ENCODE measurements around the gene ZNF827.

The ZNF827 gene

DNA sequence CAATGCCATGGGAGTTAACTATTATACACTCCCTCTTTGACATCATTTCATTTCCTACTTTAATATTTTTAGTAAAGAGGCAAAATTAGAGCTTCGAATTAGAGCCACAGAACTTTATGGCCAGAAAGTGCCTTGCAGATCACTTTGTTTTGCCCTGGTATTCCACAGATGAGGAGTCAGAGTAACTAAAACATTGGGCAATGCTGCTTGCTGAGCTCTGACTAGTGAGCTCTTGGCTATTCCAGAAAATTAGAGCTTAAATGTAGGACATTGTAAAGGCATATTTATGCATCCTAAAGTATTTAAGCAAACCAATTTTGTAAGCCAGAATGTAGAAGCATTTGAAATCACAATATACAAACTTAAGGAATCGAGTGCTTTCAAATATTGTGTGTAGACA is 6.3 kb upstream of the ZNF827 start:
- no peak overlapping the region for H3K4me3 ChIP-seq (ENCODE audit: low read length)
- H3K36me3 ChIP-seq (ENCODE audit: insufficient read depth, low read depth, low read length): no peaks in the 10 kb centered on the region
- H3K27me3 ChIP-seq (ENCODE audit: insufficient read depth, low read length): 0 out of 2 replicates have a peak, but pooled peaks cover 4% of the 10 kb centered on the region
- H3K9ac ChIP-seq (ENCODE audit: low read depth, low read length): no peak overlapping the region
- no peak overlapping the region for H3K27ac ChIP-seq (ENCODE audit: low read length)
- H3K4me1 ChIP-seq (ENCODE audit: insufficient read depth, low read length): no peaks in the 10 kb centered on the region; the same call in 1 of the 2 replicates
- H3K9me3 ChIP-seq (ENCODE audit: insufficient read depth, low read depth, low read length): no peaks in the 10 kb centered on the region

DNA sequence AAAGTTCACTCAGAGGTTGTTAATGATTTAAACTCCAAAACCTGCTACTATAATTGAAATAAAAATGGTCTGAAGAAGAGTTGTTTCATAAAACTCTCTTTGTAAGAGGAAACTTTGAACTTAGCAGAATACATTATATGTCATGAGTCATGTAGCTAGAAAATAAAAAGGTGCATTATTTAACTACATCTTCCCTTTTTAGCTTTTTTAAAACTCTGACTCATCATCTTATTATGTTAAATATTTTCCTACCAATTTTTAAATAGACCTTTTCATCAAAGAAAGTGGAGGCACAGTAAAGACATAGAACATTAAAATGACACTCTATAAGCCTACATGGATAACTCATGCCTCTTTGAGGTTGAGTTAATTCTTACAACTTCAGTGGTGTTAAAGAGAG is 1.2 kb upstream of the ZNF827 start:
- Histone ChIP-seq H3K36me3 (ENCODE audit: insufficient read depth, low read depth, low read length) (no peaks in the 10 kb centered on the region), H3K27me3 (ENCODE audit: insufficient read depth, low read length) (no peaks in the 10 kb centered on the region), H3K9me3 (ENCODE audit: insufficient read depth, low read depth, low read length) (no peaks in the 10 kb centered on the region), H3K9ac (ENCODE audit: low read depth, low read length) (no peak overlapping the region), H3K4me1 (ENCODE audit: insufficient read depth, low read length) (peaks cover 15% of the 10 kb centered on the region), H3K27ac (ENCODE audit: low read length) (no peak overlapping the region), H3K4me3 (ENCODE audit: low read length) (0 out of 2 replicates have a peak overlapping the region, but pooled peaks have one; percentile 98)

DNA sequence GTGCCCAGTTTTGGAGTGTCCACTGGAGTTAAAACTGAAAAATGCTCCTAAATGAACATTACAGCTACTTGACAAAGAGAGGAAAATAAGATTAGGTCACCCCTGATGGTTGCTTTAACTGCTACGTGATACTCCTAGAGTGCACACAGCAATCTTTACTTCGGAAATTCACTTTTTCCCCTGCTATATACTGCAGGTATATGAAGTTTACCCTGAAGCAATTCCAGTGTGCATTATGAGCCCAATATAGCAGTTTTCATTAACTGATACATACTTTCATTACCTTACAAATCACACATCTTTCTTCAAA is 773 bp upstream of the ZNF827 start:
- peak overlapping the region; percentile 97; the same call in 1 of the 2 replicates for H3K9ac ChIP-seq (ENCODE audit: low read depth, low read length)
- no peak overlapping the region for H3K27ac ChIP-seq (ENCODE audit: low read length)
- H3K27me3 ChIP-seq (ENCODE audit: insufficient read depth, low read length): no peaks in the 10 kb centered on the region
- no peaks in the 10 kb centered on the region for H3K9me3 ChIP-seq (ENCODE audit: insufficient read depth, low read depth, low read length)
- H3K4me1 ChIP-seq (ENCODE audit: insufficient read depth, low read length): peaks cover 20% of the 10 kb centered on the region
- peak overlapping the region; percentile 98 for H3K4me3 ChIP-seq (ENCODE audit: low read length)
- H3K36me3 ChIP-seq (ENCODE audit: insufficient read depth, low read depth, low read length): no peaks in the 10 kb centered on the region

- Histone ChIP-seq H3K9ac (ENCODE audit: low read depth, low read length) (peak overlapping the region; percentile 97), H3K4me1 (ENCODE audit: insufficient read depth, low read length) (peaks cover 27% of the 10 kb centered on the region), H3K36me3 (ENCODE audit: insufficient read depth, low read depth, low read length) (no peaks in the 10 kb centered on the region), H3K4me3 (ENCODE audit: low read length) (peak overlapping the region; percentile 98), H3K27ac (ENCODE audit: low read length) (peak overlapping the region; percentile 83), H3K9me3 (ENCODE audit: insufficient read depth, low read depth, low read length) (no peaks in the 10 kb centered on the region), H3K27me3 (ENCODE audit: insufficient read depth, low read length) (no peaks in the 10 kb centered on the region)
Observed at GRCh38 chr4:145937971-145938611, 532 bp downstream of the ZNF827 start.

DNA sequence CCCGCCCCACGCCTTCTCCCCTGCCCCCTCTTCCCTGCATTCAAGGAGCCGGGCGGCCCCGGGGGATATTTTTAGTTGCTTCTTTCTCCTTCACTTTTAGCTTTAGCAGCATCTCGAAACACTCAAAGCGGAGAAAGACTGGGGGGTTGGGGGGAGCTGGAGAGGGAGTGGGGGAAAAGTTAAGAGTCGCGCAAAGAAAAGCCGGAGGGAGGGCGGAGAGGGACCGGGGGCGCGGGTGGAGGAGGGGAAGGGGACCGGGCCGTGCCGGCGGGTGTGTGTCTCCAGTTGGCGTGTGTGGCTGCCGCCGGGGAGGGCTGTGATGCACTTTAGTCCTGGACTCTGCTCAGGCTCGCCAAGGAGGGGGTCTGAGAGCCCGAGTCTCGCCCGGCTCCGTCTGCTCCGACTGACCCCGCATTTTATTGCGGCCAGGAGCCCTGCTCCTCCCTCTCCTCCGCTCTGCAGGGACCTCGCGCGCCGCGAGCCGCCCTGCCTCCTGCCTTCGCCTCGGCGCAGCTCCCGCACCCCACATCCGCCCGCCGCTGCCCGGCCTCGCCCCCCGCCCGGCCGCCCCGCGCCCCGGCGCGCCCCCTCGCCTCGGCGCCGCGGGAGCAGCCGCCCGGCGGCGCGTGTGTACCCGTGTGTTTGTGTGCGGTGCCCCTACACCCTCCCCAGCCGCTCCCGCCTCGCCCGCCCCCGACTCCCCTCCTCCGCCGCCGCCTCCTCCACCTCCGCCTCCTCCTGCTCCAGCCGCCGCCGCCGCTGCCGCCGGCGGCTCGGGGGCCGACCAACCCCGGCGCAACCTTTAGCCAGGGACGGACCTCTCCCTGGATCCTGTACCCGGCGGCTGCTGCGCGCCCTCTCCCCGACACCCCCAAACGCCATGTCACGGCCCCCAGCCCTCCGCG is 1.4 kb downstream of the ZNF827 start:
- Histone ChIP-seq H3K4me1 (ENCODE audit: insufficient read depth, low read length) (peaks cover 27% of the 10 kb centered on the region), H3K27ac (ENCODE audit: low read length) (peak overlapping the region; percentile 74), H3K9ac (ENCODE audit: low read depth, low read length) (peak overlapping the region; percentile 97)

DNA sequence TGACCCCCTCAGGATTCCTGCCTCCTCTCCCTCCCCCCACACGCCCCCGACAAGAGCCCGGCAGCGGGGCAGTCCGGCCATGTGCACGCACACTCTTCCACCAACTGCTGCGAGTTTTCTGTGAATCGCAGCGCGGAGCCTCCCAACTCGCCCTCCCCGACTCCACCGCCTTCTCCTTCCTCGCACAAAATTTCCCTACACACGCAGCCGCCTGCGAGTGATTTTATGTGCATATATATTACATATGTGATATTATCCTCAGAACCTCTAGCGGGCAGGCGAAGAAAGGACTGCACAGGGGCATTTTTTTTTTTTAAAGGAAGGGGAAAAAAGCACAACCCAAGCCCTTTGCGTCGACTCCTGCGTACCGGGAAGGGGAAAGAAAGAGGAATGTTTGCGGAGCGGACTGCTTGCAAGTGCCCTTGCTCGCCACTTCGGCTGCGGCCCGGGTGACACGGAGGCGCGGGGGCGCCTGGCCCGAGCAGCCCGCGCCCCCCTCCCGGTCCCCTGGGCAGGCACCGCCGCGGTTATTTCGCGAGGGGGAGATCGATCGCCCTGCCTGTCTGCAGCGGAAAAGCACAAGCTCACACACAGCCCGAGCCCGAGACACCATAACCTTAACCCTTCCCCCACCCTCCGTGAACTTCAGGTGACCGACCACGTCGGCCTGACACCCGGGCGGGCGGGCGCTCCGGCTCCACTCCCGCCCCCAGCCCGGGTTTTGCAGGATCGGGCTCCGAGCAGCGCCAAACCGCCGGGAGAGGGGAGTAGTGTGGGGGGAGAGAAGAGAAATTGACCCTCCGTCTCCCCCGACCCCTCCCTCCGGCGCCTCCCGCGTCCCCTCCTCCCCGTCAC is 2.3 kb downstream of the ZNF827 start:
- Histone ChIP-seq H3K4me1 (ENCODE audit: insufficient read depth, low read length) (peaks cover 27% of the 10 kb centered on the region), H3K9me3 (ENCODE audit: insufficient read depth, low read depth, low read length) (no peaks in the 10 kb centered on the region), H3K9ac (ENCODE audit: low read depth, low read length) (peak overlapping the region; percentile 93), H3K4me3 (ENCODE audit: low read length) (peak overlapping the region; percentile 85), H3K27ac (ENCODE audit: low read length) (peak overlapping the region; percentile 74), H3K27me3 (ENCODE audit: insufficient read depth, low read length) (no peaks in the 10 kb centered on the region), H3K36me3 (ENCODE audit: insufficient read depth, low read depth, low read length) (no peaks in the 10 kb centered on the region)

More for the DNA sequence above, 1.4 kb downstream of the ZNF827 start:
- peak overlapping the region; percentile 98 for H3K4me3 ChIP-seq (ENCODE audit: low read length)
- no peaks in the 10 kb centered on the region for H3K27me3 ChIP-seq (ENCODE audit: insufficient read depth, low read length)
- no peaks in the 10 kb centered on the region for H3K9me3 ChIP-seq (ENCODE audit: insufficient read depth, low read depth, low read length)
- H3K36me3 ChIP-seq (ENCODE audit: insufficient read depth, low read depth, low read length): no peaks in the 10 kb centered on the region

DNA sequence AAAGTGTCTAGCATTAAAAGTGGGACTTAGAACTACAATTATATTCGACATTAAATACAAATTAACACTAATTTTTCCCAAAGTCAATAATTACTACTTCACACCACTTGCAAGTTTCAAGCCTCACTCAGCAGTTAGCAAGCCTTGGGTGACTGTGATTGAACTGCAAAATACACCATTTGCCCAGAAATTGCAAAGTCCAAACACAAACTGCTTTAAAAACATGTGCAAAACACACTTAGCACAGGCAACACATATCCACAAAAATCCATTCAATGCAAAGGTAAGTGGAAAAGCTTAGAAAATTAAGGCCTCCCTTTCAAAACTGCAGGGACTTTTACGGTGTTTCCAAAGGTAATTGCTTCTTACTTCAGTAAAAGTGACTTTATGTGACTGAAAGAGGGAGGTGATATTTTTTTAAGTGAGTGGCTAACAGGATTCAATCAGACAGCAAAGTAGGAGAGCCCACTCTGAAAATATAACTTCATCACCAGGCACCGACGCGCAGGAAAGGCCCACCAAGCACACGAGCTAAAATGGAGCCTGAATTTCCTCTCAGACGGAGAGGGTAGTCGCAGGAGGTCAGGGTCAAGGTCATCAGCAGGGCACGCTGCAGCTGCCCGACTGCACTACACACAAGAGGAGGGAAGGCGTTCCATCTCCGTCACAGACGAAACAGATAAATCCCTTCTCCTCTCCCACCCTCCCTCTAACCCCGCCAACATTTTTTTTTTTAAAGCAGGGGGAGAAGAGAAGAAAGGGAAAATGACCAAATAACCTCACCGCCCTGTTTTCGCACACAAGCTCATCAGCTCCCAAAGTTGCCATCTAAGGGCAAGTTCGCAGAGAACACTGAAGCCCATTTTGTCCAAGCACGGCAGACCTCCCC is 3.1 kb downstream of the ZNF827 start:
- Histone ChIP-seq H3K9me3 (ENCODE audit: insufficient read depth, low read depth, low read length) (no peaks in the 10 kb centered on the region), H3K27me3 (ENCODE audit: insufficient read depth, low read length) (no peaks in the 10 kb centered on the region), H3K36me3 (ENCODE audit: insufficient read depth, low read depth, low read length) (no peaks in the 10 kb centered on the region), H3K9ac (ENCODE audit: low read depth, low read length) (peak overlapping the region; percentile 93), H3K4me3 (ENCODE audit: low read length) (peak overlapping the region; percentile 85), H3K27ac (ENCODE audit: low read length) (peak overlapping the region; percentile 74), H3K4me1 (ENCODE audit: insufficient read depth, low read length) (peaks cover 27% of the 10 kb centered on the region)

- H3K9ac ChIP-seq (ENCODE audit: low read depth, low read length): peak overlapping the region; percentile 93; the same call in 1 of the 2 replicates
Observed at GRCh38 chr4:145934434-145935047, 4.1 kb downstream of the ZNF827 start.

DNA sequence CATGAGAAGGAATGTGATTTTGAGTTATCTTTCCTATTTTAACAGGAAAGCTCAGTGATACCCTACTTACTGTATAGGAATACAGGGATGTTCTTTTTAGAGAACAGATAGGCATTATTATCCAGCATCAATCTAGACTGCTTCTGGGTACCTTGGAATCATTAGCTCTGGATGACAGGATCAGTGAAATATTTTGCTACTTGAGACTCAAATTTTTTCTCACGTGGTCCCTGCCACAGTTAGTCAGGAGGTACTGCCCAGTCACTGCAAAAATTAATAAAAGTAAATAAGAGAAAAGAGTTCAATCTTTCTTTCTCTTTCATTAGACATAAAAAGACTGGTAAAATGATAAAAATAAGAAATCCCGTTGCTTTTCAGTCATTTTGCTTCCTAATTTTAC is 5.5 kb downstream of the ZNF827 start:
- H3K4me1 ChIP-seq (ENCODE audit: insufficient read depth, low read length): peaks cover 20% of the 10 kb centered on the region
- H3K4me3 ChIP-seq (ENCODE audit: low read length): no peak overlapping the region
- H3K27me3 ChIP-seq (ENCODE audit: insufficient read depth, low read length): no peaks in the 10 kb centered on the region
- no peak overlapping the region for H3K27ac ChIP-seq (ENCODE audit: low read length)
- H3K9ac ChIP-seq (ENCODE audit: low read depth, low read length): no peak overlapping the region
- H3K36me3 ChIP-seq (ENCODE audit: insufficient read depth, low read depth, low read length): no peaks in the 10 kb centered on the region
- H3K9me3 ChIP-seq (ENCODE audit: insufficient read depth, low read depth, low read length): no peaks in the 10 kb centered on the region

More at GRCh38 chr4:145934434-145935047, 4.1 kb downstream of the ZNF827 start:
- Histone ChIP-seq H3K4me1 (ENCODE audit: insufficient read depth, low read length) (peaks cover 25% of the 10 kb centered on the region), H3K9me3 (ENCODE audit: insufficient read depth, low read depth, low read length) (no peaks in the 10 kb centered on the region), H3K4me3 (ENCODE audit: low read length) (peak overlapping the region; percentile 85; the same call in 1 of the 2 replicates), H3K27me3 (ENCODE audit: insufficient read depth, low read length) (no peaks in the 10 kb centered on the region), H3K27ac (ENCODE audit: low read length) (no peak overlapping the region), H3K36me3 (ENCODE audit: insufficient read depth, low read depth, low read length) (no peaks in the 10 kb centered on the region)

- Histone ChIP-seq H3K4me1 (ENCODE audit: insufficient read depth, low read length) (peaks cover 20% of the 10 kb centered on the region), H3K27ac (ENCODE audit: low read length) (no peak overlapping the region), H3K4me3 (ENCODE audit: low read length) (no peak overlapping the region), H3K9ac (ENCODE audit: low read depth, low read length) (no peak overlapping the region), H3K9me3 (ENCODE audit: insufficient read depth, low read depth, low read length) (no peaks in the 10 kb centered on the region), H3K27me3 (ENCODE audit: insufficient read depth, low read length) (no peaks in the 10 kb centered on the region), H3K36me3 (ENCODE audit: insufficient read depth, low read depth, low read length) (no peaks in the 10 kb centered on the region; the same call in 1 of the 2 replicates)
Observed at GRCh38 chr4:145931403-145931802, 7.2 kb downstream of the ZNF827 start.

Measured in iPS-20b (cell line).